ENCODE results near the gene FKBP15.

- TF ChIP-seq POLR2A (IDR thresholded peaks at IDR 0.05) (no peak), CTCF (IDR thresholded peaks at IDR 0.05) (no peak)
These were observed 91.6 kb downstream of the FKBP15 start for GRCh38 chr9:113129466-113129865.
